Panc1 (cell line): ENCODE data around the gene DHCR7. TPM values are rescaled to one million over a fixed set of nuclear protein-coding genes. Genes with fewer than 3 reads are reported as not detected.

Experiments used
- ATAC-seq: fragments of 200-7000 bp; cut with Tn5 transposase; 2 replicates; pipeline ENCODE4 v1.9.1; 2020; ENCODE audit warnings: mild to moderate bottlenecking, moderate library complexity
- BruUV-seq: library from RNA; stranded (reverse); fragments of 400-500 nt; replicated peaks from 2 replicates; lab custom pipeline; 2021; lab: Mats Ljungman, UMichigan
- CTCF ChIA-PET: fragments of 300-600 bp; sonication (Branson Sonifier 250); formaldehyde crosslinking; loops from one replicate; lab custom pipeline; 2022; ENCODE audit warnings: antibody characterized with exemption; lab: Charles Lee
- POLR2A ChIA-PET: fragments of 300-600 bp; sonication (Branson Sonifier 250); formaldehyde crosslinking; loops from one replicate; lab custom pipeline; 2022; ENCODE audit warnings: antibody characterized with exemption; lab: Charles Lee
- DNase-seq: peaks from one replicate; pipeline ENCODE4 v3.0.0-alpha.2; 2010; ENCODE audit warnings: low read depth, low spot score
- H3K27ac ChIP-seq: 2 replicates; pipeline ENCODE4 v1.5.1; 2011; ENCODE audit warnings: mild to moderate bottlenecking, low read length, inconsistent platforms
- H3K27me3 ChIP-seq: fragments of 200-500 bp; sonication (Bioruptor generic); 2 replicates; pipeline ENCODE4 v1.6.0; 2014; ENCODE audit warnings: low read length, inconsistent platforms; ENCODE audit not compliant: control insufficient read depth, insufficient read depth
- H3K36me3 ChIP-seq: fragments of 200-500 bp; sonication (Bioruptor generic); 2 replicates; pipeline ENCODE4 v1.5.1; 2014; ENCODE audit warnings: inconsistent platforms, mild to moderate bottlenecking, low read length, moderate library complexity; ENCODE audit not compliant: control insufficient read depth, insufficient read depth
- H3K4me1 ChIP-seq: 2 replicates; pipeline ENCODE4 v1.5.1; 2011; ENCODE audit warnings: inconsistent platforms, mild to moderate bottlenecking, low read length, moderate library complexity; ENCODE audit not compliant: control insufficient read depth, insufficient read depth
- H3K4me3 ChIP-seq, 2 experiments: 2 replicates each; pipeline ENCODE4 v1.5.1; 2011 to 2012; ENCODE audit warnings: low read depth in 2 of 2, low read length in 2 of 2, mild to moderate bottlenecking in 2 of 2, inconsistent platforms in 1 of 2, moderate library complexity in 1 of 2
- H3K9me3 ChIP-seq: fragments of 200-500 bp; sonication (Bioruptor generic); 2 replicates; pipeline ENCODE4 v1.5.1; 2014; ENCODE audit warnings: low read depth, mild to moderate bottlenecking, inconsistent platforms, low read length, moderate library complexity; ENCODE audit not compliant: control insufficient read depth, insufficient read depth
- POLR2AphosphoS5 ChIP-seq: IDR thresholded peaks from 2 replicates; pipeline ENCODE4 v1.6.1; 2012; ENCODE audit warnings: mild to moderate bottlenecking, low read depth, low read length, moderate library complexity
- SIN3A ChIP-seq: IDR thresholded peaks from 2 replicates; pipeline ENCODE4 v1.6.1; 2012; ENCODE audit warnings: low read depth, mild to moderate bottlenecking, low read length, moderate library complexity, borderline replicate concordance; ENCODE audit not compliant: insufficient read depth
- TCF7L2 ChIP-seq: IDR thresholded peaks from 2 replicates; pipeline ENCODE4 v1.6.1; 2011; ENCODE audit warnings: mild to moderate bottlenecking, low read depth, low read length, inconsistent platforms
- in situ Hi-C: cut with HindIII; loops from 2 replicates; pipeline ENCODE4 v1.10.0; 2016; ENCODE audit warnings: low sequenced_read_pairs, low pct_unique_long_range_greater_than_20kb
- intact Hi-C: fragments of 100-400 bp; cut with micrococcal nuclease; formaldehyde crosslinking; loops from one replicate; pipeline ENCODE4 v1.10.0; 2022; ENCODE audit not compliant: unreplicated experiment
- total RNA-seq: library from RNA; stranded (reverse); gene quantifications from one replicate; pipeline ENCODE4 v1.2.1, GENCODE V29; 2021; ENCODE audit not compliant: unreplicated experiment
- TF ChIP-seq, protein P1 (sequence below): fragments of 450-650 bp; IDR thresholded peaks from 2 replicates; pipeline ENCODE4 v1.5.1; 2017; ENCODE audit warnings: mild to moderate bottlenecking
- TF ChIP-seq, protein P2 (sequence below), 2 experiments: IDR thresholded peaks; 2 replicates each; pipeline ENCODE4 v1.6.1; 2011 to 2012; ENCODE audit warnings: low read depth in 2 of 2, control low read depth in 1 of 2, low read length in 1 of 2, mild to moderate bottlenecking in 1 of 2, moderate library complexity in 1 of 2; ENCODE audit not compliant: insufficient read depth in 1 of 2

The DHCR7 gene
- total RNA-seq, 1 experiment from 2014 or later = 356 TPM

DNA sequence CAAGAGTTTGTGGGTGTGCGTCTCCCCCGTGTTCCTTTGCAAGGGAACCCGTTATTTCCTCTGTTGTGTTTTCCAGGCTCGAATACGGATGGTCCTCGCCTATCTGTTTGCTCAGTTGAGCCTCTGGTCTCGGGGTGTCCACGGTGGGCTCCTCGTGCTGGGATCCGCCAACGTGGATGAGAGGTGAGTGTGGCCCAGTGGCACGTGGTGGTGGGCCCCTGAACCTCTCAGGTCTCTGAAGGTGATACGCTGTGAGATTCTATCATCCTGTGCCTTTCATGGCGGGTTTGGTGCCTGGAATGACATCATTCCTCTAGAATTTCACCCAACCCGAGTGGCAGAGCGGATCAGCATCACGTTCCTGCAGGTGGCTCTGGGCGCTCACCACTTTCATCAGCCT, 37.3 kb upstream of the DHCR7 start:
- CTCF ChIA-PET = interaction anchor here (0.9 kb wide), 1 partner anchor 104 kb away, joined by 3 read pairs; no protein-coding TSS in a partner anchor

DNA sequence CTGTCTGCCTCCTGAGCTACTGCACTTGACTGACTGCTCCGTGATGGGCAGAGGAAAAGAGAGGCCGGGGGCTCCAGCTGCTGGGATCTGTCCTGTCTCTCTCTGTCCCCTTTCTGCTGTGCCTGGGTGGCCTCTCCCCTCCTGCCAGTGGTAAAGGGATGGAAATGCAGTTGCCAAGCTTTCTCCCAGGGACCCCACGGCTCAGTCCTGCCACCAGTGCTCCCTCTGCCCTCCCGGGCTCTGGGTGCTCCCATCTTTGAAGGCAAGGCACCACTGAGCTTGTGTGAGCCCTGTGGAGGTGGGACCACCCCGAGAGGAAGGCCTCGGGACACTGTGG, 36.8 kb upstream of the DHCR7 start:
- Histone ChIP-seq H3K27ac (no peak overlapping the region), H3K9me3 (no peaks in the 10 kb centered on the region), H3K4me1 (peaks cover 10% of the 10 kb centered on the region; the same call in 1 of the 2 replicates), H3K36me3 (peaks cover 5% of the 10 kb centered on the region; the same call in 1 of the 2 replicates), H3K4me3 (no peak overlapping the region), H3K27me3 (no peaks in the 10 kb centered on the region)
- CTCF ChIA-PET = no interaction called here
- POLR2A ChIA-PET = no interaction called here
- DNase-seq (no peak), ATAC-seq (no peak)
- intact Hi-C loops (no loop called here), in situ Hi-C loops (no loop called here)
- TF ChIP-seq, protein P1, sequence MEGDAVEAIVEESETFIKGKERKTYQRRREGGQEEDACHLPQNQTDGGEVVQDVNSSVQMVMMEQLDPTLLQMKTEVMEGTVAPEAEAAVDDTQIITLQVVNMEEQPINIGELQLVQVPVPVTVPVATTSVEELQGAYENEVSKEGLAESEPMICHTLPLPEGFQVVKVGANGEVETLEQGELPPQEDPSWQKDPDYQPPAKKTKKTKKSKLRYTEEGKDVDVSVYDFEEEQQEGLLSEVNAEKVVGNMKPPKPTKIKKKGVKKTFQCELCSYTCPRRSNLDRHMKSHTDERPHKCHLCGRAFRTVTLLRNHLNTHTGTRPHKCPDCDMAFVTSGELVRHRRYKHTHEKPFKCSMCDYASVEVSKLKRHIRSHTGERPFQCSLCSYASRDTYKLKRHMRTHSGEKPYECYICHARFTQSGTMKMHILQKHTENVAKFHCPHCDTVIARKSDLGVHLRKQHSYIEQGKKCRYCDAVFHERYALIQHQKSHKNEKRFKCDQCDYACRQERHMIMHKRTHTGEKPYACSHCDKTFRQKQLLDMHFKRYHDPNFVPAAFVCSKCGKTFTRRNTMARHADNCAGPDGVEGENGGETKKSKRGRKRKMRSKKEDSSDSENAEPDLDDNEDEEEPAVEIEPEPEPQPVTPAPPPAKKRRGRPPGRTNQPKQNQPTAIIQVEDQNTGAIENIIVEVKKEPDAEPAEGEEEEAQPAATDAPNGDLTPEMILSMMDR = no peak
- TF ChIP-seq, protein P2, sequence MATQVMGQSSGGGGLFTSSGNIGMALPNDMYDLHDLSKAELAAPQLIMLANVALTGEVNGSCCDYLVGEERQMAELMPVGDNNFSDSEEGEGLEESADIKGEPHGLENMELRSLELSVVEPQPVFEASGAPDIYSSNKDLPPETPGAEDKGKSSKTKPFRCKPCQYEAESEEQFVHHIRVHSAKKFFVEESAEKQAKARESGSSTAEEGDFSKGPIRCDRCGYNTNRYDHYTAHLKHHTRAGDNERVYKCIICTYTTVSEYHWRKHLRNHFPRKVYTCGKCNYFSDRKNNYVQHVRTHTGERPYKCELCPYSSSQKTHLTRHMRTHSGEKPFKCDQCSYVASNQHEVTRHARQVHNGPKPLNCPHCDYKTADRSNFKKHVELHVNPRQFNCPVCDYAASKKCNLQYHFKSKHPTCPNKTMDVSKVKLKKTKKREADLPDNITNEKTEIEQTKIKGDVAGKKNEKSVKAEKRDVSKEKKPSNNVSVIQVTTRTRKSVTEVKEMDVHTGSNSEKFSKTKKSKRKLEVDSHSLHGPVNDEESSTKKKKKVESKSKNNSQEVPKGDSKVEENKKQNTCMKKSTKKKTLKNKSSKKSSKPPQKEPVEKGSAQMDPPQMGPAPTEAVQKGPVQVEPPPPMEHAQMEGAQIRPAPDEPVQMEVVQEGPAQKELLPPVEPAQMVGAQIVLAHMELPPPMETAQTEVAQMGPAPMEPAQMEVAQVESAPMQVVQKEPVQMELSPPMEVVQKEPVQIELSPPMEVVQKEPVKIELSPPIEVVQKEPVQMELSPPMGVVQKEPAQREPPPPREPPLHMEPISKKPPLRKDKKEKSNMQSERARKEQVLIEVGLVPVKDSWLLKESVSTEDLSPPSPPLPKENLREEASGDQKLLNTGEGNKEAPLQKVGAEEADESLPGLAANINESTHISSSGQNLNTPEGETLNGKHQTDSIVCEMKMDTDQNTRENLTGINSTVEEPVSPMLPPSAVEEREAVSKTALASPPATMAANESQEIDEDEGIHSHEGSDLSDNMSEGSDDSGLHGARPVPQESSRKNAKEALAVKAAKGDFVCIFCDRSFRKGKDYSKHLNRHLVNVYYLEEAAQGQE (IDR thresholded peaks at IDR 0.05; ENCODE audit: insufficient read depth in 1 of 2, low read depth in 2 of 2, low read length in 1 of 2) = no peak
- TF ChIP-seq POLR2AphosphoS5 = no peak
- TF ChIP-seq TCF7L2 = no peak
- no peak for TF ChIP-seq SIN3A
- BruUV-seq = no TSS peak

More for the DNA sequence above, 37.3 kb upstream of the DHCR7 start:
- TF ChIP-seq, protein P1 = no peak
- no peak for TF ChIP-seq POLR2AphosphoS5
- TF ChIP-seq, protein P2 (IDR thresholded peaks at IDR 0.05; ENCODE audit: insufficient read depth in 1 of 2, low read depth in 2 of 2, low read length in 1 of 2) = no peak
- no peak for TF ChIP-seq SIN3A
- TF ChIP-seq TCF7L2 = no peak
- no TSS peak for BruUV-seq
- Histone ChIP-seq H3K27ac (no peak overlapping the region), H3K27me3 (no peaks in the 10 kb centered on the region), H3K9me3 (no peaks in the 10 kb centered on the region), H3K4me3 (no peak overlapping the region), H3K36me3 (peaks cover 5% of the 10 kb centered on the region; the same call in 1 of the 2 replicates), H3K4me1 (peaks cover 10% of the 10 kb centered on the region; the same call in 1 of the 2 replicates)
- DNase-seq (no peak), ATAC-seq (no peak)
- in situ Hi-C loops (no loop called here), intact Hi-C loops (no loop called here)
- POLR2A ChIA-PET = interaction anchor here (0.5 kb wide), 1 partner anchor 33 kb away, joined by 5 read pairs; the partner anchor contains the start of gene NADSYN1
